Measurements from ENCODE around the gene TRIM72. TPM values are rescaled to one million over a fixed set of nuclear protein-coding genes. Genes with fewer than 3 reads are reported as not detected.

Gene TRIM72
- total and polyA plus RNA-seq, 2 of the 8 experiments (the other 6 are each of a cell fraction or from before 2014, with no cell fraction given), result 0.57 to 2.1 TPM

GRCh38 chr16:31214708-31215286, 878 bp downstream of the TRIM72 start (continued):
- TF ChIP-seq HDAC2 (IDR thresholded peaks at IDR 0.05; ENCODE audit: borderline replicate concordance in 1 of 2, low read depth in 2 of 2, low read length in 2 of 2), result peak in 1 of 2 experiments; percentile 71; a peak in 2 of 4 replicates
- TF ChIP-seq SIRT6 (IDR thresholded peaks at IDR 0.05; ENCODE audit: low read length), result no peak
- TF ChIP-seq POU5F1 (IDR thresholded peaks at IDR 0.05; ENCODE audit: low read depth, low read length), result no peak

Data from H1 (cell line).